MM.1S (cell line): Measurements from ENCODE around the gene SLC25A29.
"Not testable (repeated sequence)": the region's sequence is repeated elsewhere in the genome, so short reads cannot be mapped to it uniquely, and the experiment has no call there.

Experiments used
- DNase-seq: peaks from one replicate; pipeline ENCODE4 v3.0.0-alpha.2; 2015
- H2AFZ ChIP-seq: fragments of 300-600 bp; sonication (generic); 2 replicates; pipeline ENCODE4 v1.6.0; 2016; ENCODE audit warnings: antibody characterized with exemption, low read length
- H3F3A ChIP-seq: fragments of 300-600 bp; sonication (generic); 2 replicates; pipeline ENCODE4 v1.6.1; 2016; ENCODE audit warnings: mild to moderate bottlenecking, antibody characterized with exemption, low read length, moderate library complexity, mixed read lengths; ENCODE audit not compliant: insufficient read depth
- H3K27ac ChIP-seq: fragments of 300-600 bp; sonication (generic); 2 replicates; pipeline ENCODE4 v1.5.1; 2016; ENCODE audit warnings: mild to moderate bottlenecking, low read length
- H3K27me3 ChIP-seq: fragments of 300-600 bp; sonication (generic); replicated peaks from 2 replicates; pipeline ENCODE4 v1.6.0; 2016; ENCODE audit warnings: low read length; ENCODE audit not compliant: insufficient read depth
- H3K36me3 ChIP-seq: fragments of 300-600 bp; sonication (generic); replicated peaks from 2 replicates; pipeline ENCODE4 v1.6.1; 2016; ENCODE audit warnings: mild to moderate bottlenecking, low read length, mixed read lengths; ENCODE audit not compliant: insufficient read depth
- H3K4me1 ChIP-seq: fragments of 300-600 bp; sonication (generic); 2 replicates; pipeline ENCODE4 v1.6.1; 2016; ENCODE audit warnings: low read length, mixed read lengths
- H3K4me2 ChIP-seq: fragments of 300-600 bp; sonication (generic); 2 replicates; pipeline ENCODE4 v1.6.0; 2016; ENCODE audit warnings: low read depth, low read length
- H3K4me3 ChIP-seq: fragments of 300-600 bp; sonication (generic); 2 replicates; pipeline ENCODE4 v1.5.1; 2016; ENCODE audit warnings: low read length, mixed read lengths
- H3K79me2 ChIP-seq: fragments of 300-600 bp; sonication (generic); 2 replicates; pipeline ENCODE4 v1.6.1; 2016; ENCODE audit warnings: mixed run types, low read length, mixed read lengths
- H3K9ac ChIP-seq: fragments of 300-600 bp; sonication (generic); 2 replicates; pipeline ENCODE4 v1.6.1; 2016; ENCODE audit warnings: low read length, mixed read lengths
- H3K9me2 ChIP-seq: fragments of 300-600 bp; sonication (generic); replicated peaks from 2 replicates; pipeline ENCODE4 v1.6.1; 2016; ENCODE audit warnings: mild to moderate bottlenecking, low read length, mixed read lengths; ENCODE audit not compliant: insufficient read depth
- H3K9me3 ChIP-seq: fragments of 300-600 bp; sonication (generic); replicated peaks from 2 replicates; pipeline ENCODE4 v1.6.1; 2016; ENCODE audit warnings: mild to moderate bottlenecking, low read length, mixed read lengths; ENCODE audit not compliant: insufficient read depth
- H4K20me1 ChIP-seq: fragments of 300-600 bp; sonication (generic); 2 replicates; pipeline ENCODE4 v1.6.1; 2016; ENCODE audit warnings: mild to moderate bottlenecking, low read length, moderate library complexity, mixed read lengths; ENCODE audit not compliant: insufficient read depth
- CTCF ChIP-seq: fragments of 300-600 bp; sonication (generic); IDR thresholded peaks from 2 replicates; pipeline ENCODE4 v1.5.1; 2016; ENCODE audit warnings: antibody characterized with exemption, low read length, mixed read lengths
- EZH2 ChIP-seq: fragments of 300-600 bp; sonication (generic); optimal IDR thresholded peaks from 2 replicates; pipeline ENCODE3; 2017; ENCODE audit warnings: low read depth, mild to moderate bottlenecking, antibody characterized with exemption, low read length, mixed read lengths
- EZH2phosphoT487 ChIP-seq: fragments of 300-600 bp; sonication (generic); IDR thresholded peaks from 2 replicates; pipeline ENCODE4 v1.6.1; 2018; ENCODE audit warnings: antibody characterized with exemption, low read length

SLC25A29 gene

GRCh38 chr14:100297320-100298300 lies 8.6 kb downstream of the SLC25A29 start:
- H3K27ac ChIP-seq = no peak overlapping the region
- no peaks in the 10 kb centered on the region for H3K9me2 ChIP-seq
- TF ChIP-seq CTCF = no peak
- TF ChIP-seq EZH2 = no peak
- no peak for TF ChIP-seq EZH2phosphoT487
- H3K27me3 ChIP-seq = no peaks in the 10 kb centered on the region
- no peak overlapping the region for H3K4me3 ChIP-seq
- H4K20me1 ChIP-seq = no peaks in the 10 kb centered on the region
- H2AFZ ChIP-seq = no peak overlapping the region
- no peaks in the 10 kb centered on the region for H3K79me2 ChIP-seq
- no peaks in the 10 kb centered on the region for H3K9me3 ChIP-seq
- no peaks in the 10 kb centered on the region for H3K4me1 ChIP-seq
- no peak for DNase-seq
- no peak overlapping the region for H3K4me2 ChIP-seq
- H3K9ac ChIP-seq = no peak overlapping the region
- H3K36me3 ChIP-seq = no peaks in the 10 kb centered on the region
- no peaks in the 10 kb centered on the region for H3F3A ChIP-seq

GRCh38 chr14:100296729-100297128 lies 9.5 kb downstream of the SLC25A29 start:
- H3K36me3 ChIP-seq, H3K27me3 ChIP-seq, H3K4me3 ChIP-seq, H3F3A ChIP-seq, H3K4me2 ChIP-seq, H3K9ac ChIP-seq, DNase-seq, H3K27ac ChIP-seq, H3K9me2 ChIP-seq, H3K9me3 ChIP-seq, H3K79me2 ChIP-seq, H4K20me1 ChIP-seq, H3K4me1 ChIP-seq, H2AFZ ChIP-seq: not testable (repeated sequence)

DNA sequence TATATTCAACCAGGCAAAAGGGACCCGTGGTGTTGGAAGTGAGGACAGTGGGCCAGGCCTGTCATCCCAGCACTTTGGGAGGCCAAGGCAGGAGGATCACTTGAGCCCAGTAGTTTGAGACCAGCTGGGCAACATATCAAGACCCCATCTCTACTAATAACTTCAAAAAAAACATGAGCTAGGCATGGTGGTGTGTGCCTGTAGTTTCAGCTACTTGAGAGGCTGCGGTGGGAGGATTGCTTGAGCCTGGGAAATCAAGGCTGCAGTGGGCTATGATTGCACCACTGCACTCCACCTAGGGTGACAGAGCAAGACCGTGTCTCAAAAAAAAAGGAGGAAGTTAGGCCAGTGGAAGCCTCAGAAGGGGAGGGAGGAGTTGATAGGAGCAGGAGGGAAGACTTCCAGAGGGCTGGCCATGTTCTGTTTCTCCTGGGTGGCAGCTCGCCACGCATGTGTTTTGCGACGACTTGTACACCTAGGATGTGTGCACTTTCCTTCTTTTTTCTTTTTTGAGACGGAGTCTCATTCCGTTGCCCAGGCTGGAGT lies 10.1 kb downstream of the SLC25A29 start:
- Histone ChIP-seq H3F3A (no peaks in the 10 kb centered on the region), H3K36me3 (no peaks in the 10 kb centered on the region), H3K9me2 (no peaks in the 10 kb centered on the region), H3K4me3 (no peak overlapping the region), H3K79me2 (no peaks in the 10 kb centered on the region), H3K27ac (no peak overlapping the region), H3K4me2 (no peak overlapping the region), H3K9me3 (no peaks in the 10 kb centered on the region), H2AFZ (no peak overlapping the region), H4K20me1 (no peaks in the 10 kb centered on the region), H3K9ac (no peak overlapping the region), H3K4me1 (no peaks in the 10 kb centered on the region), H3K27me3 (no peaks in the 10 kb centered on the region)
- no peak for DNase-seq
- no peak for TF ChIP-seq EZH2phosphoT487

GRCh38 chr14:100295376-100296105 lies 10.7 kb downstream of the SLC25A29 start:
- Histone ChIP-seq H3K9me2 (no peaks in the 10 kb centered on the region), H3K79me2 (no peaks in the 10 kb centered on the region), H3F3A (no peaks in the 10 kb centered on the region), H4K20me1 (no peaks in the 10 kb centered on the region), H3K4me2 (no peak overlapping the region), H2AFZ (no peak overlapping the region), H3K27ac (no peak overlapping the region), H3K4me3 (no peak overlapping the region), H3K27me3 (no peaks in the 10 kb centered on the region), H3K4me1 (no peaks in the 10 kb centered on the region), H3K9ac (no peak overlapping the region), H3K36me3 (no peaks in the 10 kb centered on the region), H3K9me3 (no peaks in the 10 kb centered on the region)
- TF ChIP-seq EZH2phosphoT487 = no peak
- TF ChIP-seq CTCF = no peak
- TF ChIP-seq EZH2 = no peak
- no peak for DNase-seq
